KMS-11 (cell line): ENCODE measurements around the gene LRRC56.
A peak's percentile ranks its signal among the peaks of the same experiment; 100 is the strongest.

ENCODE experiments used
- H2AFZ ChIP-seq: fragments of 200-600 bp; sonication (generic); 2 replicates; pipeline ENCODE4 v1.6.1; 2016; ENCODE audit warnings: antibody characterized with exemption, mixed run types, low read depth
- H3K27ac ChIP-seq: fragments of 200-600 bp; sonication (generic); 2 replicates; pipeline ENCODE4 v1.6.1; 2016; ENCODE audit warnings: mild to moderate bottlenecking, mixed run types
- H3K27me3 ChIP-seq: fragments of 200-600 bp; sonication (generic); 2 replicates; pipeline ENCODE4 v1.6.1; 2017; ENCODE audit warnings: mild to moderate bottlenecking, low read depth, mixed run types, moderate library complexity; ENCODE audit not compliant: insufficient read depth
- H3K36me3 ChIP-seq: fragments of 200-600 bp; sonication (generic); 2 replicates; pipeline ENCODE4 v1.6.1; 2017; ENCODE audit warnings: mild to moderate bottlenecking, mixed run types; ENCODE audit not compliant: insufficient read depth
- H3K4me1 ChIP-seq: fragments of 200-600 bp; sonication (generic); 2 replicates; pipeline ENCODE4 v1.6.1; 2016; ENCODE audit warnings: mild to moderate bottlenecking, low read depth, mixed run types; ENCODE audit not compliant: poor library complexity, severe bottlenecking
- H3K4me2 ChIP-seq: fragments of 200-600 bp; sonication (generic); 2 replicates; pipeline ENCODE4 v1.7.0; 2016; ENCODE audit warnings: mild to moderate bottlenecking, mixed run types
- H3K4me3 ChIP-seq: fragments of 200-600 bp; sonication (generic); IDR thresholded peaks from 2 replicates; pipeline ENCODE4 v1.6.1; 2017; ENCODE audit warnings: low read depth, low read length, mixed read lengths; ENCODE audit not compliant: insufficient read depth
- H3K79me2 ChIP-seq: fragments of 200-600 bp; sonication (generic); 2 replicates; pipeline ENCODE4 v1.6.1; 2016; ENCODE audit warnings: low read depth, mixed run types; ENCODE audit not compliant: insufficient read depth
- H3K9ac ChIP-seq: fragments of 200-600 bp; sonication (generic); 2 replicates; pipeline ENCODE4 v1.6.1; 2016; ENCODE audit warnings: mild to moderate bottlenecking, mixed run types
- H4K20me1 ChIP-seq: fragments of 200-600 bp; sonication (generic); 2 replicates; pipeline ENCODE4 v1.6.1; 2016; ENCODE audit warnings: mild to moderate bottlenecking, mixed run types; ENCODE audit not compliant: insufficient read depth
- CTCF ChIP-seq: fragments of 200-600 bp; sonication (generic); conservative IDR thresholded peaks from 2 replicates; pipeline ENCODE4 v1.6.1; 2017; ENCODE audit warnings: low read depth, mild to moderate bottlenecking, antibody characterized with exemption, low read length, moderate library complexity, mixed read lengths

LRRC56 gene

DNA sequence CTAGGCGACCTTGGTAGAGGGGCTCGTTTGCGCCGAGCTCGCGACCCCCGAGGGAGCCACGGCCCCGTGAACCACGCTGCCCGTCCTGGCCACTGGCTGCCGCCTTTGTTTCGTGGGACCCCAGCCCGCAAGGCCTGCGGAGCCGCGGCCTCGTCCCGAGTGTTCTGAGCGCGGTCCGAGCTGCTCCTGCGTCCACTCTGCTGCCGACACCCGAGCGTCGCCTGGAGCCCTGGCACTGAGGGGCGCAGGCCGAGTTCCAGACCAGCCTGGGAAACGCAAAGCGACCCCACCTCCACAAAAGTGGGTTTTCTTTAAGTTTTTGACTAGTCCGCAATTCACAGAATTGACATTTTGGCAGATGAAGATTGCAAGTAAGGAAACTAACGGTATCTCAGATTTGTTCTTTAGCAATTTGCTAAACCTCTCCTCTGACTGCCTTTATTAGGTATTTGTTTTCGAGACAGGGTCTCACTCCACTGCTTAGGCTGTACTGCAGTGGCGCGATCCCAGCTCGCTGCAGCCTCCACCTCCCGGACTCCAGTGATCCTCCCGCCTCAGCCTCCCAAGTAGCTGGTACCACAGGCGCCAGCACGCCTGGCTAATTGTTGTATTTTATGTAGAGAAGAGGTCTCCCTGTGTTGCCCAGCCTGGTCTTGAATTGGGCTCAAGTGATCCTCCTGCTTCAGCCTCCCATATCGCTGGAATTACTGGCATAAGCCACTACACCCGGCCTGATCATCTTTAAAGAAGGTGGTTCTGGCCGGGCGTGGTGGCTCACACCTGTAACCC, 29.4 kb upstream of the LRRC56 start:
- Histone ChIP-seq H4K20me1 (no peaks in the 10 kb centered on the region), H2AFZ (peak overlapping the region; percentile 41; the same call in 1 of the 2 replicates), H3K4me2 (peak overlapping the region; percentile 48; the same call in 1 of the 2 replicates), H3K27me3 (no peaks in the 10 kb centered on the region), H3K9ac (peak overlapping the region; percentile 35; the same call in 1 of the 2 replicates), H3K27ac (peak overlapping the region; percentile 32; the same call in 1 of the 2 replicates), H3K79me2 (peaks cover 16% of the 10 kb centered on the region), H3K4me1 (peaks cover 14% of the 10 kb centered on the region), H3K36me3 (no peaks in the 10 kb centered on the region), H3K4me3 (no peak overlapping the region)
- no peak for TF ChIP-seq CTCF

- peaks cover 14% of the 10 kb centered on the region for H3K4me1 ChIP-seq
These were observed 28.4 kb upstream of the LRRC56 start for GRCh38 chr11:508956-509355.

GRCh38 chr11:512761-513595, 24.3 kb upstream of the LRRC56 start:
- Histone ChIP-seq H3K4me3 (no peak overlapping the region), H3K9ac (no peak overlapping the region), H3K27ac (no peak overlapping the region), H3K36me3 (no peaks in the 10 kb centered on the region), H4K20me1 (no peaks in the 10 kb centered on the region), H3K4me2 (no peak overlapping the region), H3K27me3 (no peaks in the 10 kb centered on the region), H3K4me1 (no peaks in the 10 kb centered on the region), H3K79me2 (no peaks in the 10 kb centered on the region), H2AFZ (no peak overlapping the region)
- no peak for TF ChIP-seq CTCF

More at GRCh38 chr11:508956-509355, 28.4 kb upstream of the LRRC56 start:
- H3K9ac ChIP-seq = no peak overlapping the region
- no peaks in the 10 kb centered on the region for H4K20me1 ChIP-seq
- no peak overlapping the region for H3K4me2 ChIP-seq
- H3K36me3 ChIP-seq = no peaks in the 10 kb centered on the region
- no peak for TF ChIP-seq CTCF
- H3K27ac ChIP-seq = no peak overlapping the region
- H3K79me2 ChIP-seq = peaks cover 16% of the 10 kb centered on the region
- H3K4me3 ChIP-seq = no peak overlapping the region
- H3K27me3 ChIP-seq = no peaks in the 10 kb centered on the region
- H2AFZ ChIP-seq = no peak overlapping the region

DNA sequence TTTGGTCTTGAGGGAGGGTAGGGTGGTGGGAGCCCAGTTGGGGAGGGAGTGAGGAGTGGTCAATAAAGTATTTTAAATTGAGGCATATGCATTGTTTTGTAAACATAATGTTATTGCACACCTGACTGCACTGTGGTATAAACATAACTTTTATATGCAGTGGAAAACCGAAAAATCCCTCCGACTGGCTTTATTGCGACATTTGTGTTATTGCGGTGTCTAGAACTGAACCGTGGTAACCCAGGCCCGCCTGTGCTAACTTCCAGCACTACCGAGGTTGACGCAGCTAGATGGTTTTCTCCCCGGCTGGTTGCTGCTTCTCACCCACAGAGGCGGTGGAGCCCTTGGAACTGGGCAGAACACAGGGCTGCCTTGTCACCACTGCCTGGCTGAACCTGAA, 22.7 kb upstream of the LRRC56 start:
- Histone ChIP-seq H3K36me3 (no peaks in the 10 kb centered on the region), H2AFZ (no peak overlapping the region), H3K4me1 (no peaks in the 10 kb centered on the region), H3K27me3 (no peaks in the 10 kb centered on the region), H4K20me1 (no peaks in the 10 kb centered on the region), H3K4me2 (no peak overlapping the region), H3K27ac (no peak overlapping the region), H3K4me3 (no peak overlapping the region), H3K9ac (no peak overlapping the region), H3K79me2 (no peaks in the 10 kb centered on the region)
- no peak for TF ChIP-seq CTCF
